CD1c-positive myeloid dendritic cell (primary cell): ENCODE measurements around the gene KCNH1.
A peak's percentile ranks its signal among the peaks of the same experiment; 100 is the strongest.
"Not testable (repeated sequence)": the region's sequence is repeated elsewhere in the genome, so short reads cannot be mapped to it uniquely, and the experiment has no call there.

ENCODE experiments used
- DNase-seq: peaks from one replicate; pipeline ENCODE4 v3.0.0-alpha.2; 2016; ENCODE audit errors: extremely low spot score

The KCNH1 gene

GRCh38 chr1:211013346-211014240 is 120.4 kb downstream of the KCNH1 start:
- no peak for DNase-seq

DNA sequence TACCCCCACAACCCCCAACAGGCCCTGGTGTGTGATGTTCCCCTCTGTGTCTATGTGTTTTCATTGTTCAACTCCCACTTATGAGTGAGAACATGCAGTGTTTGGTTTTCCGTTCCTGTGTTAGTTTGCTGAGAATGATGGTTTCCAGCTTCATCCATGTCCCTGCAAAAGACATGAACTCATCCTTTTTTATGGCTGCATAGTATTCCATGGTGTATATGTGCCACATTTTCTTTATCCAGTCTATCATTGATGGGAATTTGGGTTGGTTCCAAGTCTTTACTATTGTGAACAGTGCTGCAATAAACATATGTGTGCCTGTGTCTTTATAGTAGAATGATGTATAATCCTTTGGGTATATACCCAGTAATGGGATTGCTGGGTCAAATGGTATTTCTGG is 122.8 kb downstream of the KCNH1 start:
- not testable (repeated sequence) for DNase-seq

- DNase-seq = no peak
Observed at GRCh38 chr1:211009944-211010343, 124.0 kb downstream of the KCNH1 start.

DNA sequence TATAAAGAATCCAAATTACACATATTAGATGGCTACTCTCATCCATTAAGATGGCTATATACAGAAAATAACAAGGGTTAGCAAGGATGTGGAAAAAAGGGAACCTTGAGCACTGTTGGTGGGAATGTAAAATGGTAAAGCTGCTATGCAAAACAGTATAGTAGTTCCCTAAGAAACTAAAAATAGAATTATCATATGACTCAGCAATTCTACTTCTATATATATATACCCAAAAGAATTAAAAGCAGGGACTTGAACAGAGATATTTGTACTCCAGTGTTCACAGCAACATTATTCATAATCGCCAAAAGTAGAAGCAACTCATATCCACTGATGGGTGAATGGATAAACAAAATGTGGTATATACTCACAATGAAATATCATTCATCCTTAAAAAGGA is 126.1 kb downstream of the KCNH1 start:
- no peak for DNase-seq

DNA sequence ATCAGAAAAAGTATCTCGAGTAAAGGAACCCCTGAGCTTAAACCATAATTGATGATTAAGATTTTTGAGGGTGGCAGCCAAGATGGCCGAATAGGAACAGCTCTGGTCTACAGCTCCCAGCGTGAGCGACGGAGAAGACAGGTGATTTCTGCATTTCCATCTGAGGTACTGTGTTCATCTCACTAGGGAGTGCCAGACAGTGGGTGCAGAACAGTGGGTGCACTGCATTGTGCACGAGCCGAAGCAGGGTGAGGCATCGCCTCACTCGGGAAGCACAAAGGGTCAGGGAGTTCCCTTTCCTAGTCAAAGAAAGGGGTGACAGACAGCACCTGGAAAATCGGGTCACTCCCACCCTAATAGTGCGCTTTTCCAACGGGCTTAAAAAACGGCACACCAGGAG is 138.0 kb downstream of the KCNH1 start:
- not testable (repeated sequence) for DNase-seq

GRCh38 chr1:210992837-210993236 is 141.1 kb downstream of the KCNH1 start:
- no peak for DNase-seq

DNA sequence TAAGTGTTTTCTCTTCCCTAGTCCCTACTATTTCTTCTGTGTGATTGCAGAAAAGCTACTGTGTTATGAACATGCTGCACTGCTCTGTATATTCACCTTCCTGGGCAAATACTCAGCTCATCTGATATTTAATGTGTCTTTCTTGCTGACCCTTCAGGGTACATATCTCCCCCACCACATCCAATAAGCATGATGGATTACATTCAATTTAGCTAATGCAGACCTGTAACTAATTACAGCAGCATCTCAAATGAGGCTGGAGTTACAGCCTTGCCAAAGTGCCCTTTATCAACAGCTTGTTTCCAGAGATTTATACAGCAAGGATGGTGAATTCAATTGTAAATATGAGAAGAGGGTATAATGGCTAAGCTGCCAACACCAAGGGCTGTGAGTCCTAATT is 144.0 kb downstream of the KCNH1 start:
- DNase-seq = no peak

DNA sequence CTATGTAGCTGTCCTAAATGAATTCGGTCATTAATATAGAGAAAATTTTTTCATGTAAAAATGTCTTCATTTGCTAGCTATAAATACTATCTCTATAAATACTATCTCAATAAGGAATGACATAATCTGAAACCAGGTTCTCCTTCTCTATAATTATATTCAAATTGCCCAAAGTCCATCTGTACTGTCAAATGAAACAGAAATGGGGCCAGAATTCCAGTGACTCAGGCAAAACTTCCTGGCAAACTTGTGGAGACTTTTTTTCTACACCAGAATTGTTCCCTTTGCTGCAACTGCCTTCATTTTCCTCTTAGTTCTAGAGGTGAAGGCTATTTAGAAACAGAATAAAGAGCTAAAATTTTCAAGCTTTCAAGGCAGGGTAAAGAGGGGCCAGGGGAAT is 152.5 kb downstream of the KCNH1 start:
- DNase-seq = no peak

DNA sequence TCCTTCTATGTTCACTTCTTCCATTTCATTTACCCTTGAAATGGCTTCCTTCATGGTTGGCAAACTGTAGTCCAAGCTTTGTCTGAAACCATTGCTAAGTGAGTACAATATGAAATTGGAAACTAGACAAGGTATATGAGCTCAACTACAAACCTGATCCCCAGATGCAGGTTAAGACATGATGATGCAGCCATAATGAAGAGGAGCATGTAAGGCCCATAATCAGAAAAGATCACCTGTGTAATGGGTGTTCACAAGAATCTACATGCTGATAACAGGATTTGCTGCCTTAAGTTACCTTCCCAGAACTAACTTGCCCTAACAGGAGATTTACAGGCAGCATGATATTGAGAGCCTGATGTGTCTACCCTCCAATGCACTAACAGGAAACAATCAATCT is 153.9 kb downstream of the KCNH1 start:
- no peak for DNase-seq

DNA sequence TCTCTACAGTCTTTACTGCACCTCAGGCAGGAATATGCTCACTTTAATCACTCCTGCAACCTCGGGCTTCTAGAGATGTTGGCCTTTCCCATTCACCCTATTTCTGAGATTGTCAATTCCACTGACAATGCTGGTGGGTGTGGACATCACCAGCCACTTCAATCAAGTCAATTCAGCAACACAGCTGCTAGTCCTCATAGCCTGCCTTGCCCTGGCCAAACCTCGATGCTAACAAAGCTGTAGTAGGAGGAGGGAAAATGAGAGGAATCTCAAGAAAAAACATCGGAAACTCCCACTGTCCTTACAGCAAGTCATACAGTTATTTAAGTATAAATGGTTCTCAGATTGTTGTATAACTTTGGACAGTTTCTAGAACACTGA is 155.0 kb downstream of the KCNH1 start:
- DNase-seq = no peak

- DNase-seq = no peak
Observed at GRCh38 chr1:210978316-210978973, 155.5 kb downstream of the KCNH1 start.

- no peak for DNase-seq
Observed at GRCh38 chr1:210951279-210951678, 182.7 kb downstream of the KCNH1 start.

DNA sequence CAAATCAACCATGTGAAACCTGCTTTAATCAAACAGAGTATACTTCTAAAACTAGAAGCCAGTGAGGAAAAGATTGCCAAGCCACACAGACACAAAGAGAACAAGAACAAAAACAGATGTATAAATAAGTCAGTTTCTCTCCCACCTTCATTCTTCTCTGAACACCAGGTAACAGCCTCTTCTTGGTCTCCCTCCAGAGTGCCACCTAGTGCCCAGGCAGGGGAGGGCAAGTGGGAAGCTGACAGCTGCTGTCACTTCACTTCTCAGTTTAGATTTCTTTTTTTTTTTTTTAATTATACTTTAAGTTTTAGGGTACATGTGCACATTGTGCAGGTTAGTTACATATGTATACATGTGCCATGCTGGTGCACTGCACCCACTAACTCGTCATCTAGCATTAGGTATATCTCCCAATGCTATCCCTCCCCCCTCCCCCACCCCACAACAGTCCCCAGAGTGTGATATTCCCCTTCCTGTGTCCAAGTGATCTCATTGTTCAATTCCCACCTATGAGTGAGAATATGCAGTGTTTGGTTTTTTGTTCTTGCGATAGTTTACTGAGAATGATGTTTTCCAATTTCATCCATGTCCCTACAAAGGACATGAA is 183.9 kb downstream of the KCNH1 start:
- peak; percentile 9 for DNase-seq

DNA sequence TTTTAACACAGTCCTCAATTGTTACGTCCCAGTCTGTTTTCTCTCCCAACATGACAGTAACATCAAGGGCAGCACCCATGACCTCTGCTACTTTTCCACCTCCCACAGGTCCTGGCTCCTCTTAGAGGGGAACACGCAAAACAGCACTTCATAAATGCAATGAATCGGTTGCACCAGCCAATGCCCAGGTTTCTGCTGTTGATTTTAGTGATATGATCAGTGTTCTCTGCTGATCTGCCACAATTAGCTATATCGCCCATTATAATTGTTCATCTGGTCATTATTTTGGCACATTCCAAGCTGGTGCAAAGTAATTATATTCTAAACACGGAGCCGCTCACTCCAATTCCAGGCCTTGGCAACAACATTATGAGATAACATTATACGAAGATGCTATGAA is 184.5 kb downstream of the KCNH1 start:
- DNase-seq = no peak

- no peak for DNase-seq
Observed at GRCh38 chr1:210949039-210949438, 184.9 kb downstream of the KCNH1 start.

- DNase-seq = no peak
Observed at GRCh38 chr1:210944252-210944651, 189.7 kb downstream of the KCNH1 start.

- no peak for DNase-seq
Observed at GRCh38 chr1:210942513-210942912, 191.4 kb downstream of the KCNH1 start.

GRCh38 chr1:210940081-210940617 is 193.8 kb downstream of the KCNH1 start:
- no peak for DNase-seq

DNA sequence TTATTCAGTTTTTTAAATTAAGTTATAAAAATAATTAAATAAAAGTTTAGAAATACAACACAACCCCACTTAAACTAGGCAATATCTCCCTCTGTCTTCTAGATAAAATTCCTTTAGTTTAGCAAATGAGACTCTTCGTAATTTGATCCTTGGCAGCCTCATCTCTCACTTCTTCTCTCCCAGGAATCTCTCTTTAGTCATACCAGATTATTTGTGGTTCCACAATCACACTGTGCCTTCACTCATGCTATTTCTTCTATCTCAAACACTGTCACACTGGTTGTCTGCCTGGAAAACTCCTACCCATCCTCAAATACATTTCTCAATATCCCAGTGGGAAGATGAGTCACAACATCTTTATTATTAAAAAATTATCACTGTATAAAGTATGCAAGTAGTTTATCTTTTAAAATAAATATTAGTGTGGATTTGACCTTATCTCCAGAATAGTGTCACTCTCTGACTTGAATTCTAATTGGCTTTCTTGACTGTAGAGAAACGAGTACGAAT is 195.5 kb downstream of the KCNH1 start:
- DNase-seq = no peak

- no peak for DNase-seq
Observed at GRCh38 chr1:210937846-210938245, 196.1 kb downstream of the KCNH1 start.

GRCh38 chr1:210935905-210936304 is 198.0 kb downstream of the KCNH1 start:
- DNase-seq = no peak

- DNase-seq = no peak
Observed at GRCh38 chr1:210932104-210932503, 201.8 kb downstream of the KCNH1 start.
